Dermis lymphatic vessel endothelial cell (primary cell): ENCODE measurements around the gene ABLIM1. TPM values are rescaled to one million over a fixed set of nuclear protein-coding genes. Genes with fewer than 3 reads are reported as not detected.

Experiments used
- total RNA-seq: library from RNA; depleted of rRNA; stranded (reverse); fragments of >200 nt; gene quantifications from 2 replicates; pipeline ENCODE4 v1.2.1, GENCODE V29; 2014

Gene ABLIM1
- total RNA-seq = 44.3 and 78.7 TPM in 2 replicates

GRCh38 chr10:114658175-114658574, at the start of gene ABLIM1:
Gene ABLIM1, minus strand, starts transcription at chr10:114658275. Its CDS starts 75 bp downstream, at chr10:114658200.

GRCh38 chr10:114404171-114405010, 253.7 kb downstream of the ABLIM1 start, which contains the start of gene AFAP1L2:
Gene AFAP1L2, minus strand, starts transcription at chr10:114404502. Its CDS starts 47 bp downstream, at chr10:114404455.

Other genes starting within 250 kb of the ABLIM1 start
- gene FHIP2A, start 163.5 kb upstream of the ABLIM1 start, total RNA-seq = 35.0 and 35.8 TPM in 2 replicates